ENCODE results near the gene CUZD1.

The CUZD1 gene

DNA sequence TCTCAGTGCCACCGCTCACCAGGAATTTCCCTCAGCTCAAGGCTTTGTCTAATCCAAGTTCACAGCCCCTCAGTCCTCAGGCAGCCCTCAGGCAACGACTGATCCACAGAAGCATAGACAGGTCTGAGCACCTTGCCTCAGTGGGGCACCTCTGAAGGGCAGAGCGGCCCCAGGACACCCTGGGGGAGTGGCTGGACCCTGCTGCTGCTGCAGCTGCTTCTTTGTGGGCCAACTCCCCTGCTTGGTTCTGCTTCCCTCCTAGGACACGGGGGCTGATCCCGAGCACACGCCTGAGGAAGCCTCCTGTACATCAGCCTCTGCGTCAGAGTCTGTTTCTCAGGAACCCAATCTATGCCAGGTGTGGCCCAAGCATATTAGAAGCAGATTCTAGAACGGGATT lies 16.2 kb downstream of the CUZD1 start:
- TF ChIP-seq TAF1 (IDR thresholded peaks at IDR 0.05; ENCODE audit: borderline replicate concordance, low read depth, low read length), result no peak
- TF ChIP-seq POLR2A (IDR thresholded peaks at IDR 0.05; ENCODE audit: low read depth, low read length), result no peak
- no peak for FAIRE-seq

DNA sequence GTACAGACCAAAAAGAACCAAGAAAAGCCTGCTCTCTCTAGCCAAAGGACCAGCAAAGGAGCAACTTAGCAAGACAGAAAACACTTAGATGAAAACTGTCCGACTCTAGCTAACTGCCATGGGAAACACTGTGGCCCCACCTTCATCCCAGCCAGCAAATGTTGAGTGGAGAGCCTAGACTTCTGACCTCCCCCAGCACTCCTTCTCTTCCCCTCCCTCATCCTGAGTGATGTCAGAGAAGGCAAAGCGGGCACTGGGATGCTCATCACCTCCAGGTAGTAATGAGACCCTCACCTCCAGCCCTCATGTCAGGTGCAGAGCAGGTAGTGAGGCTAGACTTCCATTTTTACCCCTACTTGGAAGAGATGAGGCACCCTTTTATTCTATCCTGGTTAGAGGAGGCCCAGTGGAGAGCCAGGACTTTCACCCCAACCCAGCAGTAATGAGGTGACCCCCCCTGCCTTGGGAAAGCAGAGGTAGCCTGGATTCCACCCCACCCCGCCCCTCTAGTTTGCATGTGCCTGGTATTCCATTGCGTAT lies 16.9 kb downstream of the CUZD1 start:
- TF ChIP-seq POLR2A (IDR thresholded peaks at IDR 0.05; ENCODE audit: low read depth, low read length) (no peak), TAF1 (IDR thresholded peaks at IDR 0.05; ENCODE audit: borderline replicate concordance, low read depth, low read length) (no peak), POLR2AphosphoS5 (IDR thresholded peaks at IDR 0.05; ENCODE audit: low read depth, low read length) (no peak)
- DNase-seq (ENCODE audit: insufficient read length) (no peak), FAIRE-seq (no peak)

More for the DNA sequence above, 16.2 kb downstream of the CUZD1 start:
- no peak for DNase-seq (ENCODE audit: insufficient read length)

DNA sequence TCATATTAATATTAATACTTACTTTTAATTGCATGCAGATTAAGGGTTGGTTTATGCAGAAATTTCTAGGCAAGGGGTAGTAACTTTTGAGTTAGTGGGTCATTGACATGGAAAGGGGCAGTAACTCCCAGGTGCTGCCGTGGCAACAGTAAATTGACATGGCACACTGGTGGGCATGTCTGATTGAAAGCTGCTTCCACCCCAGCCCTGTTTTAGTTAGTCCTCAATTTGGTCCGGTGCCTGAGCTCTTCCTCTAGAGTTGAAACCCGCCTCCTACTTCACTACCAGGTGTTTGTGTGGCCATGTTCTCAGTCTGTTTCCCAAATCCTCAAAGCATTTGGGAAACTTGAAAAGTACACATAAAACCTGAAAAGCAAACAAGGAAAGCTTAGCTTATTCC lies 18.4 kb downstream of the CUZD1 start:
- DNase-seq (ENCODE audit: insufficient read length), result no peak

DNA sequence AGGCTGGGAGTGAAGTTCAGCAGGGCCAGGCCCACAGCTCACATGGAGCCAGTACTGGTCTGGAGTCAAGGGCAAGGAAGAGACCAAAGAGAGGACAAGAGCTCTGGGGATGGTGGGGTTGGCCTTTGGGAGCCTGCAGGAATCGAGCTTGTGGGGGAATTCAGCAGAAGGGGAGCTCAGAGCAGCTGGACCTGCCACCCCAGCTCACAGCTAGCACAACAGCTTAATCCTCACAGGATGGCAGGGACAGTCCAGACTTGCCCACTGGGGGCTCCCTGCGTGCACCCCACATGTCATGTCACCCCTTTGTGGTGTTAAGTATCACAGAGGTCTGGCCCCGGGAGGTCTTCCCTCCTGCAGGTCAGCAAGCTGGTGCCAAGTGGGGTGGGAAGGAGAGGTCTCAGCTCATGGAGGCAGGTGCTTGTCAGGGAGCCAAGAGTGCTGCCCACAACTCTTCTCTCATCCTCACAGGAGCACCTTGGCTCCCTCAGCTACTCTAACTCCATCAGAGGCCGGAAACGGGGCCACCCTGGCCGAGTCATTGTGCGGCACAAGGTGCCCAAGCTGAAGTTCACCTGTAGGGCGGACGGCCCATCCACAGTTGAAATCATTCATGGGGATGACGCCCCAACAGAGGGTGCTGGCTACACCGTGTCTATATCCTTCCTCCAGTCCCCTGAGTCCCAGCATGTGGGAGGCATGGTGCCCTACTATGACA lies 22.5 kb downstream of the CUZD1 start:
- TF ChIP-seq POLR2A (IDR thresholded peaks at IDR 0.05; ENCODE audit: low read depth, low read length), result no peak
- TF ChIP-seq TAF1 (IDR thresholded peaks at IDR 0.05; ENCODE audit: borderline replicate concordance, low read depth, low read length), result no peak
- no peak for TF ChIP-seq POLR2AphosphoS5 (IDR thresholded peaks at IDR 0.05; ENCODE audit: low read depth, low read length)
- no peak for DNase-seq (ENCODE audit: insufficient read length)
- FAIRE-seq, result no peak

More for the DNA sequence above, 18.4 kb downstream of the CUZD1 start:
- TF ChIP-seq TAF1 (IDR thresholded peaks at IDR 0.05; ENCODE audit: borderline replicate concordance, low read depth, low read length) (no peak), POLR2A (IDR thresholded peaks at IDR 0.05; ENCODE audit: low read depth, low read length) (no peak), POLR2AphosphoS5 (IDR thresholded peaks at IDR 0.05; ENCODE audit: low read depth, low read length) (no peak)
- FAIRE-seq, result no peak

DNA sequence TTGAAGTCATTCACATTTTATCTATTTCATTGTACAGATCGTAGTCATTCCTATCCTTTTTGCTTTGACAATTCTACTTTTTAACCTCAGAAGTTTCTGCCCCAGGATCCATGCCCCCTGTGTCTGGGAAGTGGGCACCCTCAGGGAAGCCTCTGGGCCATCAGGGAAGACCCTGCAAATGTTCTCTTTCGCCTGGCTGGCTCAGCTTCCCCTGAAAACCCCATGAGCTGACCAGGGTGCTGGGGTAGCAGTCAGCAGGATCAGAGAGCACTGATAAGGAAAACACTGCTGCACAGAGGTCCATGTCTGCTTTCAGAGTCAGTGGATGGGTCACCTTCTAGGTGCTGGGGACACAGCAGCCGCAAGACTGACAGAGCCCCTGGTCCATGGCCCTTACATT lies 23.8 kb downstream of the CUZD1 start:
- FAIRE-seq, result no peak

DNA sequence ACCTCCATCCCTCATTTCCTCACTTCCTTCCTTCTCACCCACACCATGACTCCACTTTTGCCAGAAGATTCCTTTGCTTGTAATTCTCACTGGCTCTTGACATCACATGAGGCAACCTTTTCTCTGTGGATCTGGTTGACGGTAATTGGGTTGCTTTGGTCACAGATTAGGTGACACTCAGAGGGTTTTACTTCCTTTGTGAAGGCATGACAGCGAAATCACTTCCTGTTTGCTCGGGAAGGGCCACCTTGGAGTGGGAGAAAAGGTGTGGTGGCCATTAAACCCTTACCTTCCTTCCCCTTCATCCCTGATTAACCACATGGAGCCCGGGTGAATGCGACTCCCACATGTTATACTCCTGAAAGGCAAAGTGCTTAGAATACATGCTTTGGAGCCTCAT lies 30.2 kb downstream of the CUZD1 start:
- no peak for FAIRE-seq
- no peak for TF ChIP-seq TAF1 (IDR thresholded peaks at IDR 0.05; ENCODE audit: borderline replicate concordance, low read depth, low read length)
- TF ChIP-seq POLR2AphosphoS5 (IDR thresholded peaks at IDR 0.05; ENCODE audit: low read depth, low read length), result no peak
- no peak for TF ChIP-seq POLR2A (IDR thresholded peaks at IDR 0.05; ENCODE audit: low read depth, low read length)
- DNase-seq (ENCODE audit: insufficient read length), result no peak

More for the DNA sequence above, 23.8 kb downstream of the CUZD1 start:
- TF ChIP-seq TAF1 (IDR thresholded peaks at IDR 0.05; ENCODE audit: borderline replicate concordance, low read depth, low read length) (no peak), POLR2A (IDR thresholded peaks at IDR 0.05; ENCODE audit: low read depth, low read length) (no peak), POLR2AphosphoS5 (IDR thresholded peaks at IDR 0.05; ENCODE audit: low read depth, low read length) (no peak)
- no peak for DNase-seq (ENCODE audit: insufficient read length)

DNA sequence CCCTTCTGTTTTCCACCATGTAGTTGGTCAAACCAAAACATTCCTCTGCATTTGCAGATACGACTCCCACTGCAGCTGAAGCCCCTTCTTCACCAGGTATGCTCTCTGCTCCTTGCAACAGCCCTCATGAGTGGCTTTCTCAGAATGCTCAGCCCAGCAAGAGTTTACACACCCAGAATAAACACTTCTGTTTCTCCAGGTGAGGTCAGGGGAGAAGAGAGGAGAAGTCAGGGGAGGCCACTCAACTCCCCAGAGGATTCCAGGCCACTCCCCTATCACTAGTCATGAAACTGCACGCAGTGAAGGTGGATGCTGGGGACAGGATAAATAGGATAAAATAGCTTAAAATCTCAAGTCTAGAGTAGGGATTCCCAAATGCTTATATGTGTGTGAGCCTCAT lies 31.2 kb downstream of the CUZD1 start:
- no peak for DNase-seq (ENCODE audit: insufficient read length)
- no peak for FAIRE-seq
- TF ChIP-seq POLR2AphosphoS5 (IDR thresholded peaks at IDR 0.05; ENCODE audit: low read depth, low read length), result no peak
- no peak for TF ChIP-seq TAF1 (IDR thresholded peaks at IDR 0.05; ENCODE audit: borderline replicate concordance, low read depth, low read length)
- TF ChIP-seq POLR2A (IDR thresholded peaks at IDR 0.05; ENCODE audit: low read depth, low read length), result no peak

DNA sequence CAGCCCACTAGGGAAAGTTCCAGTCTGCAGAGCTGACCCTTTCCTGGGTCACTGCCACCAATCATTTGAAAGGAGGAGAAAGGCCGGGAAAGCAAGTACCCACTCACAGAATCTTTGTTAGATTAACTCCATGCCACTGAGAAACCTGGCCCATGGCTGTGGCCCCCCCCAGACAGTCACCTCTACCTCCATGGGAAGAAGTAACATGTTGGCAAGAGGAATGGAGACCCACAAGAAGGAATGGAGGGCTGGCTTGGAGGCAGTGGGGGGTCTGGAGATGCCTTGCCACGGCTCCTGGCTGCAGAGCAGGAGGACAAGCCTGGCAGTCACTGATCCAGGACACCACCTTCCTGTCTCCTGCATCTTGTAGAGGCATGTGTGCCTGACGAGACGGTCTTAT lies 32.9 kb downstream of the CUZD1 start:
- FAIRE-seq (no peak), DNase-seq (ENCODE audit: insufficient read length) (no peak)
- TF ChIP-seq TAF1 (IDR thresholded peaks at IDR 0.05; ENCODE audit: borderline replicate concordance, low read depth, low read length) (no peak), POLR2AphosphoS5 (IDR thresholded peaks at IDR 0.05; ENCODE audit: low read depth, low read length) (no peak), POLR2A (IDR thresholded peaks at IDR 0.05; ENCODE audit: low read depth, low read length) (no peak)

DNA sequence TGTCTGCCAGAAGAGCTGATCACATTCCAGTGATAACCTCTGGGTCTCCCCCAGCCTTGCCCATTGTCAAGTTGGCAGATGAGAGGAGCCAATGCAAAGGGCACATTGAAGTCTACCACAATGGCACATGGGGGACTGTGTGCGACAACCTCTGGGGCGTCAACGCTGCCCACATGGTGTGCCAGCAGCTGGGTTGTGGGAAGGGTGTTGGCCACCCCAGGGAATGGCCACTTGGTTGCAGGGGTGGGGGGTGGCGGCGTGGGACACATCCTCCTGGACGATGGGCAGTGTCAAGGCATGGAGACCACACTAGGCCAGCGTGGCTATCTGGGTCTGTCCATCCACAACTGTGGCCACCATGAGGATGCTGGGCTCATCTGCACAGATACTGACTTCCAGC lies 43.4 kb downstream of the CUZD1 start:
- no peak for TF ChIP-seq POLR2AphosphoS5 (IDR thresholded peaks at IDR 0.05; ENCODE audit: low read depth, low read length)
- no peak for TF ChIP-seq TAF1 (IDR thresholded peaks at IDR 0.05; ENCODE audit: borderline replicate concordance, low read depth, low read length)
- no peak for TF ChIP-seq POLR2A (IDR thresholded peaks at IDR 0.05; ENCODE audit: low read depth, low read length)
- no peak for DNase-seq (ENCODE audit: insufficient read length)
- FAIRE-seq, result no peak

DNA sequence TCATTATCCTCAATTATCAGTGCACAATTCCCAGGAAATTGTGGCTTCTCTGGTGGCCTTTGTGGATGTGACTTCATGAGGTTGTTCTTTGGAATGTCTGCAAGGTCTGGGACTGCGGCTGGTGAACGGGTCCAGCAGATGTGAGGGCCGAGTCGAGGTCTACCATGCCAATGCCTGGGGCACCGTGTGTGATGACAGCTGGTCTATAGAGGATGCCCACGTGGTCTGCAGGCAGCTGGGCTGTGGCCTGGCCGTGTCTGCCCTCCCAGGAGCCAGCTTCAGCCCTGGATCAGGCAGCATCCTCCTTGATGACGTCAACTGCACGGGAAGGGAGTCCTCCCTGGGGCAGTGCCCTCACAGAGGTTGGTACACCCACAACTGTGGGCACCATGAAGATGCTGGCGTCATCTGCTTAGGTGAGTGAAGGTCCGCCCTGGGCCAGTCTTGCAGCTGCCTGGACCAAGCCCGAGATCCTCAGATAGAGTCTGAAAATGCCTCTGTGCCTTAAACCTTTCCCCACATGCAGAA lies 46.9 kb downstream of the CUZD1 start:
- FAIRE-seq (no peak), DNase-seq (ENCODE audit: insufficient read length) (no peak)
- TF ChIP-seq TAF1 (IDR thresholded peaks at IDR 0.05; ENCODE audit: borderline replicate concordance, low read depth, low read length) (no peak), POLR2A (IDR thresholded peaks at IDR 0.05; ENCODE audit: low read depth, low read length) (no peak), POLR2AphosphoS5 (IDR thresholded peaks at IDR 0.05; ENCODE audit: low read depth, low read length) (no peak)

DNA sequence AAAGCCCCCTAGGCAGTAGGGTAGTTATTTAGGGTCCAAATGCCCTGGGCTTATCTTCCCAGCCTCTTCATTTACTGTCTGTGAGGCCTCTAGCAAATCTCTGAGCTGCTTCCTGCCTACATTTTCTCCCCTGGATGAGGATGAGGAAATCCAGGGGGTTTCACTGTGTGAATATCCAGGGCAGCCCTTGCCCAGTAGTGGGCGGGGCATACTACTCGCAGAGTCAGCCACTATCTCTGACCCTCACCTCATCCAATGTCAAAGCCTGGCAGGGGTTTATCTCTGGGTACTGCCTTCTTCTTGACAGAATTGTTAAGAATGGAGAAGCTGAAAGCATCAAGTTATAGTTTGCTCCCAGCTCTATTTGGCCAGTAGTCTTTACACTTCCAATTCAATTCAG lies 48.9 kb downstream of the CUZD1 start:
- TF ChIP-seq TAF1 (IDR thresholded peaks at IDR 0.05; ENCODE audit: borderline replicate concordance, low read depth, low read length) (no peak), POLR2AphosphoS5 (IDR thresholded peaks at IDR 0.05; ENCODE audit: low read depth, low read length) (no peak), POLR2A (IDR thresholded peaks at IDR 0.05; ENCODE audit: low read depth, low read length) (no peak)
- FAIRE-seq (no peak), DNase-seq (ENCODE audit: insufficient read length) (no peak)

DNA sequence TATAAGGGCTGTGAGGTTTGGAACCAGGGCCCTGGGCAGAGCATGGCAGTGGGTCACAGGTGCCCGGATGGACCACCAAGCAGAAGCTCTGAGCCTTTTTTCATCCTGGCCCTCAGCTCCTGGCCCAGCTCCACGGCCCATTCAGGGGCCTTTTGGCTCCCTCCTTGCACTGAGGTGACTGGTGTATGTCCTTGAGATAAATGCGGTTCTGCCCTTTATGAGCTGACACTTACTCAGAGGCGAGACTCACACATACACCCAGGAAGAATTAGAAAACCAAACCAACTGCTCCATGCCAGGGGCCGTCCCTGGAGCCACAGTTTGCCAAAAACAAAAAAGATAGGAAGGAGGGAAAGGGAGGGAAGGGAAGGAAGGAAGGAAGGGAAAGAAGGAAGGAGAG lies 49.7 kb downstream of the CUZD1 start:
- DNase-seq (ENCODE audit: insufficient read length) (no peak), FAIRE-seq (no peak)
- TF ChIP-seq POLR2AphosphoS5 (IDR thresholded peaks at IDR 0.05; ENCODE audit: low read depth, low read length), result no peak
- TF ChIP-seq TAF1 (IDR thresholded peaks at IDR 0.05; ENCODE audit: borderline replicate concordance, low read depth, low read length), result no peak
- no peak for TF ChIP-seq POLR2A (IDR thresholded peaks at IDR 0.05; ENCODE audit: low read depth, low read length)

Data from GM12892 (cell line).